ENCODE measurements around the gene EFCAB11.

DNA sequence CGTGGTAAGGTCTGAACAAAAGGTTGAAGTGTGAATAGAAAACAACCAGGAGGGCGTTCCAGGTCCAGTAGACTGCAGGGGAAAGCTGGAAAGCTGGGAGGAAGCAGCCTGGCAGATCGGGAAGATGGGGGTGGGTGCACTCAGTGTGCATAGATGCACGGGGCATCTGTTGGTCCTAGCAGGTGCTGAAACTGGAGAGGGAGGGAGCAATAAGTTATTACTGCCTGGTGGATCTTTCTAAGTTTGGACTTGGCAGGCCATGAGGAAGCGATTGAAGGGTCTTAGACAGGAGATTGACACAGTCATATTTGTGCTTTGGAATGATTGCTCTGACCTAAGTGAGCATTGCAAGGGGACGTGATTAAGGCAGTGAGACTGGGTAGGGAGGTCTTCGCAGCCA lies 194.4 kb downstream of the EFCAB11 start:
- TF ChIP-seq, protein P1, sequence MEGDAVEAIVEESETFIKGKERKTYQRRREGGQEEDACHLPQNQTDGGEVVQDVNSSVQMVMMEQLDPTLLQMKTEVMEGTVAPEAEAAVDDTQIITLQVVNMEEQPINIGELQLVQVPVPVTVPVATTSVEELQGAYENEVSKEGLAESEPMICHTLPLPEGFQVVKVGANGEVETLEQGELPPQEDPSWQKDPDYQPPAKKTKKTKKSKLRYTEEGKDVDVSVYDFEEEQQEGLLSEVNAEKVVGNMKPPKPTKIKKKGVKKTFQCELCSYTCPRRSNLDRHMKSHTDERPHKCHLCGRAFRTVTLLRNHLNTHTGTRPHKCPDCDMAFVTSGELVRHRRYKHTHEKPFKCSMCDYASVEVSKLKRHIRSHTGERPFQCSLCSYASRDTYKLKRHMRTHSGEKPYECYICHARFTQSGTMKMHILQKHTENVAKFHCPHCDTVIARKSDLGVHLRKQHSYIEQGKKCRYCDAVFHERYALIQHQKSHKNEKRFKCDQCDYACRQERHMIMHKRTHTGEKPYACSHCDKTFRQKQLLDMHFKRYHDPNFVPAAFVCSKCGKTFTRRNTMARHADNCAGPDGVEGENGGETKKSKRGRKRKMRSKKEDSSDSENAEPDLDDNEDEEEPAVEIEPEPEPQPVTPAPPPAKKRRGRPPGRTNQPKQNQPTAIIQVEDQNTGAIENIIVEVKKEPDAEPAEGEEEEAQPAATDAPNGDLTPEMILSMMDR (IDR thresholded peaks at IDR 0.05): no peak
- TF ChIP-seq POLR2A (IDR thresholded peaks at IDR 0.05): no peak
